Epidermal melanocyte (primary cell): ENCODE results near the gene SLC37A1.
"Not testable (repeated sequence)": the region's sequence is repeated elsewhere in the genome, so short reads cannot be mapped to it uniquely, and the experiment has no call there.

ENCODE experiments used
- DNase-seq: peaks from one replicate; pipeline ENCODE4 v3.0.0; 2011; ENCODE audit warnings: low spot score; ENCODE audit not compliant: insufficient read length

The SLC37A1 gene

DNA sequence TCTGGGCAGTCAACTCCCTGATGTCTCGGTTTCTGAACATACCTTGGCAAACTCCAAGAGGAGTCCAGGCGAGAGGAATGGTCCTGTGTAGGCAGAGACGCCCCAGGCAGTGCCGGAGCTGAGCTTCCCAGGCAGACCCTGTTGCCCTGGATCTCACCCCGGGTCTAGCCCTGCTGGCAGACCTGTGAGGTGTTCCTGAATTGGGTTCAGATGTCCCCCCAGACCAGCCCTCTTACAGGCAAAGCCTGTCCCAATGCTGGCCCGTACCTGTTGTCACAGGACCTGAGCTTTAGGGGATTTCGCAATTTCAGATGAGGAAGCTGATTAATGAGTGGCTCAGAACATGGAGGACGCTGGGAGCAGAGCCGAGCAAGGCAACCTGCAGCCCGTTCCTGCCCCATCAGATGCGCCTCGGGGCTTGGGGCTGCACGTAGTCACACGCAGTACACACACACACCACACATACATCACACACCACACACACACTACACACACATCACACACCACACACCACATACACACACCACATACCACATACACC, 101.2 kb downstream of the SLC37A1 start:
- no peak for DNase-seq

DNA sequence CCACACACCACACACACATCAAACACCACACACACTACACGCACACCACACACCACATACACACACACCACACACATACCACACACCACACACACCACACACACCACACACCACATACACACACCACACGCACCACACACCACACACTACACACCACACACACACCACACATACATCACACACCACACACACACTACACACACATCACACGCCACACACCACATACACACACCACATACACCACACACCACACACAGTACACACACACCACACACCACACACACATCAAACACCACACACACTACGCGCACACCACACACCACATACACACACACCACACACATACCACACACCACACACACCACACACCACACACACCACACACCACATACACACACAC, 101.7 kb downstream of the SLC37A1 start:
- DNase-seq, result not testable (repeated sequence)

DNA sequence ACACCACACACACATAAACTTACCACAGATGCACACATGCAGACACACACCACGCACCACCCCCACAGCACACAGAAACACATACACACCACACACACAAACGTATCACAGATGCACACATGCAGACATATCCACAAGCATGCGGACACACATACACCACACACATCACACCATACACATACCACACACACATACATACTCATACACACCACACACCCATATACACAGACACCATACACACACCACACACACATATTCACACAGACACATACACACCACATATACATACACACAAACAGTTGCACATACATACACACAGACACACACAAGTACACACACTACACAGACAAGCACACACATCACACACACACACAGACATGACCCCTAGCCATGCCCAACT, 102.3 kb downstream of the SLC37A1 start:
- DNase-seq, result no peak

DNA sequence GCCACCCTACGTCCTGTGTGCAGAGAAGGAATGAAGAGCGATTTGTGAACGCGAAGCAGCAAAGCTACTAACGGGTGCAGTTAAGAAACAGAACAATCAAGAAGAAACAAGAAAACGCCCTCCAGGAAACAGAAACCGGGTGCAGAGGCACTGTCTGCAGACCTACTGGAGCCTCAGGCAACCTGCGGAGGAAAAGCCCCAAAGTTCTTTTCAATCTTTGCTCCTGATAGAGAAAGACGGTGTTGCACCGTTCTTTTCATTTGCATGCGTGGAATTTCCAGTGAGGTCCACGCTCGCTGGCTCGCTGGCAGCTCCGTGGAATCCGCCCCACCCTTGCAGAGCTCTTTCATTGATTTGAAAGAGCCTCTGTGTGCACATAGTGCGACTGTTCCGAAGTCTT, 102.8 kb downstream of the SLC37A1 start:
- DNase-seq, result no peak

DNA sequence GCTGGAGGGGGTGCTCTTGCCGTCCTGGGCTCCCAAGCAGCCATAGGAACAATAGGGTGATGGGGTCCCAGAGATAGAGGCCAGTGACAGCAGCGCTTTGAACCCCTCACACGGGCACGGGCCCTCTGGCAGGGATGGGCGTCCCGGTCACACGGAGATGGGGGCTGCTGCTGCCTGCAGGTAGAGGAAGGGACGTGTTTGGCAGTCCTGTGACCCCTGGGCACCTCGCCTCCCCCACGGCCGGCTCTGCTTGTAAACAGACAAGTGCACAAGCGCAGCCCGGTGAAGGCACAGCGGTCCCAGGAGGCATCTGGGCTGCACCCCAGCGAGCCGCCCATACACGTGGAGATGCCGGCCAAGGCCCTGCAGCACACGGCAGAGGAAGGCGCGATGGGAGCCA, 103.3 kb downstream of the SLC37A1 start:
- no peak for DNase-seq

DNA sequence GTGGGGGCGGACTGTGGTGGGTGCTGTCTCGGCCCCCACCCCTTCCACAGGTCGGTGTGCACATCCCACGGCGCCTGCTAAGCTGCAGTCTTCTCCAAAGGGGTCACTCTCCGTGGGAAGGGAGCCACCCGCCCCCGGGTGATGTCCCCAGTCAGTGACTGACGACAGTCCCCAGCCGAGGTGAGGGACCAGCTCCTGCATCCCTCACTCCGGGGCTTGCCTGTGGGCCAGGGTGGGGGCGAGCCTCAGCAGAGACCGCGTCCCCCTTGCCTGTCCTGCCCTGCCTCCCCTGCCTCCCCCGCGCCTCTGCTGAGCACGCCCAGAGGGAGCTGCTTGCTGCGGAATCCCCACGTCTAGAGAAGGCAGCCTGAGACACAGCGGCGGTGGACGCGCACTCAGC, 103.8 kb downstream of the SLC37A1 start:
- DNase-seq, result no peak

DNA sequence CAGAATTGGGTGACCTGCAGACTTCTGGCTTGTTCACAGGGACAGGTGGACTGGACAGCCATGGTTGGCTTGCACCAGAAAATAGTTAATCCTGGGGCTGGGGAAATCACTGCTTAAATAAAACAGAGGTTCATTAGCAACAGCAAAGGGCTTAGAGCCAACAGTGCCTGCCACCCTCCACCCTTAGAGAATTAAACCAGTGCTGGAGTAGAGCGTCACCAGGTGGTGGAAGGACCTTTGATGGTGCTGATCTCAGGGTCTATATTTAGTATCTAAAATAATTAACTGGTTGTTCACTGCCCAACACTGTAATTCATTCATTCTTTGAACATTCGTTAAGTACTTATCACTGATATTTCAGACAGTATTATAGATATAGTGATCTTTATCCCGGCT, 105.1 kb downstream of the SLC37A1 start:
- DNase-seq, result no peak

DNA sequence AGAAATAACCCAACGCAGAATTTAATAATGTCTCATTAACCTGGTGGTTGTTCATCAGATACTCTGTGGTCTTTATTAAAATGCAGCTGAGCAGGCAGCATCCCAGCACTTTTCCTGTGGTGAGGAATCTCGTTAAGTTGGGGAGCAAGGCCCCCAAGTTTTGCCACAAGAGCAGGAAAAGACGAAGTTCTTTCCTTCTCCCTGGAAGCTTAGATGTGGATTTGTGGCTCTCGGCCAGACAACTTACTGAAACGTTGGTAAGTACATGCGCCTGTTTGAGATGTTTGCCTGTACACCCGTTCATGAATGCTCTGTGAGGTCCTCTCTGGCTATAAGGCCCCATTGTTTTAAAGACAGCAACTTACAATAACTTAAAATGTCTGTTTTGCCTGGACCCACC, 105.5 kb downstream of the SLC37A1 start:
- DNase-seq, result no peak

DNA sequence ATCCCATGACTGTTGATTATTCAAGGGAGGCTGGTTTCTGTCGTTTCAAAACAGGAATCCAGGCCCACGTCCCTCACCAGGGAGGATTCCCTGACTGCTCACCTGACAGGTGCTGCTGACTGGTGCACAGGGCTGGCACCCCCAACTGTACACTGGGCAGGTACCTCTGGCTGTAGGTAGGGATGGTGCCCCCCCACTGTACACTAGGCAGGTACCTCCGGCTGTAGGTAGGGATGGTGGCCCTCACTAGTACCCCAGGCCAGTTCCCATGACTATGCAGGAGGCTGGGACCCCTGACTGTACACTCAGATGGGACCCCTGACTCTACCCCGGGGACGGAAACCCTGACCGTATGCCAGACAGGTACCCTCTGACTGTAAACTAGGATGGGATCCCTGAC, 106.2 kb downstream of the SLC37A1 start:
- DNase-seq, result no peak

DNA sequence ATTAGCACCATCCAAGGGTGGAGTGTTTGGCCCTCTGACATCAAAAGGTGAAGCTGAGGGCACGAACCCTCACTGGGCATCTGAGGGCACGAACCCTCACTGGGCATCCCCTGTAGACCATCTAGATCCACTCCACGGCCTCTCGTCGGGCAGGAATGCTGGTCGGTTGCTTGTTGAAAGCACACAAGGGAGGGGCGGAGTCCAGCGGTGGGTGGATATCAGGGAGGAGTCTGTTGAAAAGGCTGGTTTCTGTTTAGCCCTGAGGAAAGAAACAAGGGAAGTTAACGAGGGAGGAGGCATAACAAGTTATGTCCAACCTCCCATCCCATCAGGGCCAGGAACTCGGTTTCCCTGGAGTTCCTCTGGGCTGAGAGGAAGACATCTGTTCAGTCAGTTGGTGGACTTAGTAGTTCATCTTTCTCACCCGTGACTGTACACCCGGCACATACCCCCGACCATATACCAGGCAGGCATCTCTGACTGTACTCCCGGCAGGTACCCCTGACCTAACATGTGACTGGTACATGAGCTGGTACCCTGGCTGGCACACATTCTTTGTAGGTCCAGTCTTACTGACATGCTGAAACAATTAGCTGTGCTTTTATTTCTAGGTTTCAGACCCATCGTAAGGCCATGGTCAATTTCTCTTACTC, 107.6 kb downstream of the SLC37A1 start:
- no peak for DNase-seq

DNA sequence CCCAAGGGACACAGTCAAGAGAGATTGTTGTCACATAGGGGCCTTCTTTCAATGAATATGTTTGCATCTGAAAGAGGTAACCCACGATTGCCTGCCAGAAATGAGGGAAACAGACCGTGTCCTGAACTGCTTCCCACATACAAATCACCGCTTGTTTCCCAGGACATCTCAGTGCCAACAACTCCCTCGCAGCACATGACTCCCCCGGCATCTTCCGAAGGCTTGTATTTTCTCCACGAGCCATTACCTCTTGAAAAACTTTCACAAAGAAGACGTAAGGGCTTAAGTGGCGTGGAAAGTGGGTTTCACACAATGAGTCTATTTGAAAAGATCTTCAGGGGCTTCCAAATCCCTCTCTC, 108.1 kb downstream of the SLC37A1 start:
- no peak for DNase-seq

DNA sequence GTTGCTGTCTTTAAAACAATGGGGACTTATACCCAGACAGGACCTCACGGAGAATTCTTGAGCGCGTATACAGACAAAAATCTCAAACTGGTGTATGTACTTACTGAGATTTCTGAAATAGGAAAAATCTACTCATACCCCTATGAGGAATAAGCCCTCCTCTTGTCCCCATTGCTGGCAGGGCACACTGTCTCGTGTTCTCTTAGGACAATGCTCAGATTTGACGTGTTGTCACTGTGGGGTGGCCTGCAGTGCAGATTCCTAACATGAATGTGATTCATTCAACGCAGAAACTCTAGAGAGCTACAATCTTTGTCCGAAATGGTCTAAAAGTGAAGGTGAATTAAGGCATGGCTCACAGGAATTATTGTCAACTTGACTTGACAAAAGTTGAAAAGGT, 108.6 kb downstream of the SLC37A1 start:
- DNase-seq, result no peak

DNA sequence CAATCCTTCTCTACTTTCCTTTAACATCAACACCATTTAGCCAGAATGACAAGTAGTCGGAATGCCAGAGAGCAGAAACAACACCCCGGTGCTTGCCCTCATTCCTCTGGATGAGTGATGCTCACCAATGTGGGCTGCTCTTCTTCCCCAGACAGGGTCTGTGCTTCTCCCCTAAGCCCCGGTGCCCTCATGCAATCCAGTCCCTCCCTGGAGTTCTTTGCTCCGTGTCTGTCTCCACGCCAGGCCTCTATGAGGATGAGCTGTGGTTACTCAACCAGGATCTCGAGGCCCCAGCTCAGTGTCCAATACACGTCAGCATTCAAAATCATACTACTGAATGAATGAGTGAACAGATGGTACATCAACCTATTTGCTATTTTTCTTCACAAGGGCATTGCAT, 110.0 kb downstream of the SLC37A1 start:
- DNase-seq, result no peak

DNA sequence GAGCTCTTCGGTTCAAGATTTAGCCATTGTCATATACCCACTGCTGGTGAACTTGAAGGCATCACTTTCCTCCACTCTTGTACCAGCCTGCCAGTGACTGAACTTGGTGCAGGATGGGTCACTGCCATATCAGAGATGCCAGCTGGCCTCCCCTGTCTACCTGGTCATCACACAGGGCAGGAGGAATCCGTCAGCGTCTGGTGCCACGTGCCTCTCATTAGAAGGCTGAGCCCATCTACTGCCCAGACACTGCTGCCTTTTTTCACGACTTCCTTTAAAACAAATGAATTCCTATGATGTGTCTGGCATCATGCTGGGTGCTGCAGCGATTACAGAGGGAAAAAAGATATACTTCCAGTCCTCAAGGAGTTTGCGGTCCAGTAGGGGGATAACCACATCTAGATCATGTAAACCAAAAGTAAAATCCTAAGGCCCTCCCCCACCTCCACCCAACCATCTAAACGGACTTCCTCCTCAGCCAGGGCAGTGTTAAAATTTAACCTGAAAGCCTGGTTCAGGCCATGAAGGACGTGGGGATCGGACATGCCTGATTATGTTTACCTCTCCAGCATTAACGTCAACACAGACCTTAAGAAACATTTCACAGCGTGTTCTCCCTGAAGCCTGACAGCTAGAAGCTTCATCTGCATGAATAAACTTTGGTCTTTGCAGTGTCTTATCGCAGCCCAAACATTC, 110.6 kb downstream of the SLC37A1 start:
- no peak for DNase-seq

DNA sequence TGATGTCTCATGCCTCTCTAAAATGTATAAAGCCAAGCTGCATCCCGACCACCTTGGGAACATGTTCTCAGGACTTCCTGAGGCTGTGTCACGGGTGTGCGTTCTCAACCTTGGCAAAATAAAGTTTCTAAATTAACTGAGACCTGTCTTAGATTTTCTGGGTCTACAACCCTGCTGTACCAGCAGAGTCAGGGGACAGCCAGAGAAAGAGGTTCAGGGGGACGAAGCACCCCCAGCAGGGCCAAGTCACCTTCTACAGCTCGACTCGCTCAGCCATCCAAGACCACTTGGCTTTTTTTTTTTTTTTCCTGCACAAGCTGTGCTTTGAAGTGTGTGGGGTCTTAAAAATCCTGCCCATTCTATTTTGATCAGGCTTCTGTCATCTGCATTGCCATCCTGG, 111.3 kb downstream of the SLC37A1 start:
- DNase-seq, result no peak

DNA sequence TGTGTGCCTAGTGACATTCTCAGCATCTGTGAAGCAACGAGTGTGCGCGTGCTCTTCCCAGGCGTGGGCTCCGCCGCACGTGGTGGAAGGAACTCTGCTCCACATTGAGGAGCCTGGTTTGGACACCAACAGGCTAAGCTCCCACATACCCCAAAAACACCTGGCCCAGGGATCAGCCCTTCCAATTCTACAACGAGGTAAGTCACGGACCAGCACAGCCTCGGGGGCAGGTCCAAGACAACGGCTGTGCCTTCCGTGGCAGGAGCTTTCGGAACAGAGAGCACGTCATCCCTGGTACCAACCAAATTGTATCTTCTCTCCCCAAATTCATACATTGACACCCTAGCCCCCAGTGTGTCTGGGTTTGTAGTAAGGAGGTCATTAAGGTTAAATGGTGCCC, 112.5 kb downstream of the SLC37A1 start:
- no peak for DNase-seq

DNA sequence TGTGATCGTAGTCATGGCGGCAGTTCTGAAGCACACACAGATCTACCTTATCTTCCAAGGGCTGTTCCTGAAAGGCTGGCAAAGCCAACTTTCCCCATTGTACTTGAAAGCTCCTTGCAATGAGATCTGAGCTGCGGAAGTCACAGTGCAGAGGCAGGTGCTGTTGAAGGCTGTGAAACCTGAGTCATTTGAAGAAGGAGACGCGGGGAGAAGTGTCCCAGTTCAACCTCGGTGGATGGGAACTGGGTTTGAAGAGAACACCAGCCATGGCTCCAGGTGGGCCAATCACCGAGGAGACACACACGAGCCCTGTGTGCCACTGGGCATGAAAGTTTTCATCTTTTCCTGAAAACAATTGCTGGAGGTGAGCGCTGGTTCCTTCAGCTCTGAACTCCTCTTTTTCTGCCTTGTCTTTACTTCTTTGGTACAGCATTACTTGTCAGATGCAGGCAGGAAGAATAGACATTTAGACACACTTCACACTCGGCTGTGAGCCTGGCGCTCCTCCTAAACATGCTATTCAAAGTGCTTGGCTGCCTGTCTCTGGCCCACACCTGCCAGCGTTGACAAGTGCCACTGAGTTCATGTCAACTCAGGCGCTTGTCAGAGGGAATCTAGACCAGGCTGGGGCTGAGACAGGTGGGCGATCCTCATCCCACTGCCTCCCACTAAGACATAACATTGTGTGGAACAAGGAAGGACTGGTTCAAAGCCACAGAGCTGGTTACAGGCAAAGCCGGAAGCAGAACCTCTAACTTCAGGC, 114.1 kb downstream of the SLC37A1 start:
- no peak for DNase-seq

DNA sequence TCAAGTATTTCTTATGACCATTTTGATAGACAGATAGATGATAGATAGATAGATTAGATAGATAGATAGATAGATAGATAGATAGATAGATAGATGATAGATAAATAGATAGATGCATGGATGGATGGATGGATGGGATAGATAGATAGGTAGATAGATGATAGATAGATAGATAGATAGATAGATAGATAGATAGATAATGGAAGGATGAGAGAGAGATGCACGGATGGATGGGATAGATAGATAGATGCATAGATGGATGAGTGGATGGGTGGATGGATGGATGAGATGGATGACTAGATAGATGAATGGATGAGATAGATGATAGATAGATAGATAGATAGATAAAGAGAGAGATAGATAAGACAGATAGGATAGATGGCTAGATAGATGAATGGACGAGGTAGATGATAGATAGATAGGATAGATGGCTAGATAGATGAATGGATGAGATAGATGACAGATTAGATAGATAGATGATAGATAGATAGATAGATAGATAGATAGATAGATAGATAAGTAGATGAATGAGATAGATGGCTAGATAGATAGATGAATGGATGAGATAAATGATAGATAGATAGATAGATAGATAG, 114.9 kb downstream of the SLC37A1 start:
- DNase-seq, result not testable (repeated sequence)

DNA sequence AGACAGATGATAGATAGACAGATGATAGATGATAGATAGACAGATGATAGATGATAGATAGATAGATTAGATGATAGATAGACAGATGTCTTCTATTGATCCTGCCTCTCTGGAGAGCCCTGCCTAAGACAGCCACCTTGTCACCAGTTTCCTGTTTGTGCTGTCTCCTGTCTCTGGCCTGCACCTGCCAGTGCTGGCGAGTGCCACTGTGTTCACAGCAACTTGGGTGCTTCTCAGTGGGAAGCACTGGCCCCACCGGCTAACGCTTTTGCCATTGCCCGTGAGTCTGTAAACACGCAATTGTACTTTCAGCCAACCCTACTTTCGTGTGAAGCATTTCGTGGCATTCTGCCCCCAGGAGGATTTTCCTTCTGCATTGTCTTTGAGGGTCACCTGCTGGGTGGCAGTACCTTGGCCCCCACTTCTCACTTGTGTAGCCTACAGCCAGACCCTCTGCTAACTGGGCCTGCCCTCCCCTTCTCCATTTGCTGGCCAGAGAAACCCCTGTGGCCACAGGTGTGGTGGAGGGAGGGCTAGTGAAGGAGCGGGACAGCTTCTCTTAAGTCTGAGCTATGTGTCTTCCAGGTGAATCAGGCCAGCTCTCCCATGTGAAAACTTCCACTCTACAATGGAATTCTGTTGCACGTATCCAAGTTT, 116.4 kb downstream of the SLC37A1 start:
- no peak for DNase-seq

DNA sequence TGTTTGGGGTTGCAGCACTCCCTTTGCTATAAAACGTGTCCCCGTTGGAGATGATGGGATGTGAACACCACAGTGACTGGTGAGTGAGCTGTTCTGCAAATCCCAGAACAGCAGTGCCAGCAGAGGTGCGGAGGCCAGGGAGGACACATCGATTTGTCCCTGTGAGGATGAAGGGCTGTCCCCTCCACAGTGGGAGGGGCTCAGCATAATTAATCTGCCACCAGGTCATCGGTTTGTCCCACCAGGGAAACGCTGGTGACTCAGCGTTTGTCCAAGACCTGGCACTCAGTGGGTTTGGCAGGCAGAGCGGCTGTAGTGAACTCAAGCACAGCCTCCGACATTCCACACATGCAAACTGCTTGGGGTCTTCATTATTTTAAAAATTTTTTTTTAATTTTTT, 117.0 kb downstream of the SLC37A1 start:
- no peak for DNase-seq
